ENCODE measurements around the gene LINC01488. TPM values are rescaled to one million over a fixed set of nuclear protein-coding genes. Genes with fewer than 3 reads are reported as not detected.

The LINC01488 gene
- total and polyA plus RNA-seq, 2 of the 13 experiments (the other 11 are each of a cell fraction or from before 2014, with no cell fraction given) = 0.26 to 0.58 TPM

DNA sequence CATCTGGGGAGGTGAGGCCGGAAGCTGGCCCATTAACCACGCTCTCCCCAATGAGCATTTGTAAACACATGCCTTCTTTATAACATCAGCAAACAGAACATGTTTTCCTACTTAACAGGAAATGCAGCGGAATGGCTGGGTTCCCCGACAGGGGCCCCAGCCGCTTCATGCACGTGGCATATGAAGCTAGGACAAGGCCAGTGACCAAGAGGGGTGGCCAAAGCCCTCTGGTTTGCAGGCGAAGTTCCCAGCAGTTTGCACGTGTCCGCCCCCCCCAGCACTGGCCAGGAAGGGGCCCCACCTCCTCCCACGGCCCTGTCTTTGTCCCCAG, 38.7 kb upstream of the LINC01488 start (continued):
- TF ChIP-seq, protein P1, sequence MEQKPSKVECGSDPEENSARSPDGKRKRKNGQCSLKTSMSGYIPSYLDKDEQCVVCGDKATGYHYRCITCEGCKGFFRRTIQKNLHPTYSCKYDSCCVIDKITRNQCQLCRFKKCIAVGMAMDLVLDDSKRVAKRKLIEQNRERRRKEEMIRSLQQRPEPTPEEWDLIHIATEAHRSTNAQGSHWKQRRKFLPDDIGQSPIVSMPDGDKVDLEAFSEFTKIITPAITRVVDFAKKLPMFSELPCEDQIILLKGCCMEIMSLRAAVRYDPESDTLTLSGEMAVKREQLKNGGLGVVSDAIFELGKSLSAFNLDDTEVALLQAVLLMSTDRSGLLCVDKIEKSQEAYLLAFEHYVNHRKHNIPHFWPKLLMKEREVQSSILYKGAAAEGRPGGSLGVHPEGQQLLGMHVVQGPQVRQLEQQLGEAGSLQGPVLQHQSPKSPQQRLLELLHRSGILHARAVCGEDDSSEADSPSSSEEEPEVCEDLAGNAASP (CRISPR knock-in tag; IDR thresholded peaks at IDR 0.05; ENCODE audit: borderline replicate concordance) = peak; percentile 71; the same call in 1 of the 2 replicates
- TF ChIP-seq SKI (IDR thresholded peaks at IDR 0.05; ENCODE audit: partially characterized antibody) (no peak), ZNF572 (CRISPR knock-in tag; IDR thresholded peaks at IDR 0.05) (peak; percentile 46; the same call in 1 of the 2 replicates), ZFP91 (CRISPR knock-in tag; IDR thresholded peaks at IDR 0.05; ENCODE audit: borderline replicate concordance) (no peak), ZNF567 (CRISPR knock-in tag; IDR thresholded peaks at IDR 0.05; ENCODE audit: borderline replicate concordance) (no peak; the same call in 1 of the 2 replicates), ZNF772 (CRISPR knock-in tag; IDR thresholded peaks at IDR 0.05) (peak; percentile 86; the same call in 1 of the 2 replicates), ZNF549 (CRISPR knock-in tag; IDR thresholded peaks at IDR 0.05) (no peak), ZNF124 (CRISPR knock-in tag; IDR thresholded peaks at IDR 0.05) (0 out of 2 replicates have a peak, but pooled peaks have one; percentile 43), ZNF121 (CRISPR knock-in tag; IDR thresholded peaks at IDR 0.05) (0 out of 2 replicates have a peak, but pooled peaks have one; percentile 29), SRSF1 (optimal IDR thresholded peaks at IDR 0.05; ENCODE audit: low read depth, low read length) (no peak), ZNF382 (CRISPR knock-in tag; IDR thresholded peaks at IDR 0.05; ENCODE audit: borderline replicate concordance) (no peak), ZNF292 (CRISPR knock-in tag; IDR thresholded peaks at IDR 0.05; ENCODE audit: borderline replicate concordance, low read depth) (0 out of 2 replicates have a peak, but pooled peaks have one; percentile 69), MZF1 (CRISPR knock-in tag; IDR thresholded peaks at IDR 0.05; ENCODE audit: borderline replicate concordance) (no peak), ZNF614 (CRISPR knock-in tag; IDR thresholded peaks at IDR 0.05; ENCODE audit: borderline replicate concordance) (peak; percentile 79; the same call in 1 of the 2 replicates), ZGPAT (CRISPR knock-in tag; IDR thresholded peaks at IDR 0.05) (peak; percentile 95), RNF2 (conservative IDR thresholded peaks at IDR 0.05; ENCODE audit: low read depth) (peak; percentile 95), CREM (IDR thresholded peaks at IDR 0.05) (peak; percentile 51; the same call in 1 of the 2 replicates), CREM (CRISPR knock-in tag; IDR thresholded peaks at IDR 0.05) (no peak), SP140L (CRISPR knock-in tag; IDR thresholded peaks at IDR 0.05; ENCODE audit: borderline replicate concordance) (no peak; the same call in 1 of the 2 replicates)
- TF ChIP-seq, protein P2, sequence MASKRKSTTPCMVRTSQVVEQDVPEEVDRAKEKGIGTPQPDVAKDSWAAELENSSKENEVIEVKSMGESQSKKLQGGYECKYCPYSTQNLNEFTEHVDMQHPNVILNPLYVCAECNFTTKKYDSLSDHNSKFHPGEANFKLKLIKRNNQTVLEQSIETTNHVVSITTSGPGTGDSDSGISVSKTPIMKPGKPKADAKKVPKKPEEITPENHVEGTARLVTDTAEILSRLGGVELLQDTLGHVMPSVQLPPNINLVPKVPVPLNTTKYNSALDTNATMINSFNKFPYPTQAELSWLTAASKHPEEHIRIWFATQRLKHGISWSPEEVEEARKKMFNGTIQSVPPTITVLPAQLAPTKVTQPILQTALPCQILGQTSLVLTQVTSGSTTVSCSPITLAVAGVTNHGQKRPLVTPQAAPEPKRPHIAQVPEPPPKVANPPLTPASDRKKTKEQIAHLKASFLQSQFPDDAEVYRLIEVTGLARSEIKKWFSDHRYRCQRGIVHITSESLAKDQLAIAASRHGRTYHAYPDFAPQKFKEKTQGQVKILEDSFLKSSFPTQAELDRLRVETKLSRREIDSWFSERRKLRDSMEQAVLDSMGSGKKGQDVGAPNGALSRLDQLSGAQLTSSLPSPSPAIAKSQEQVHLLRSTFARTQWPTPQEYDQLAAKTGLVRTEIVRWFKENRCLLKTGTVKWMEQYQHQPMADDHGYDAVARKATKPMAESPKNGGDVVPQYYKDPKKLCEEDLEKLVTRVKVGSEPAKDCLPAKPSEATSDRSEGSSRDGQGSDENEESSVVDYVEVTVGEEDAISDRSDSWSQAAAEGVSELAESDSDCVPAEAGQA (IDR thresholded peaks at IDR 0.05; ENCODE audit: low read depth) = no peak
- TF ChIP-seq, protein P2 (CRISPR knock-in tag; IDR thresholded peaks at IDR 0.05; ENCODE audit: borderline replicate concordance) = no peak
